Measurements from ENCODE around the gene CPNE2.
"Not testable (repeated sequence)": the region's sequence is repeated elsewhere in the genome, so short reads cannot be mapped to it uniquely, and the experiment has no call there.

Gene CPNE2

DNA sequence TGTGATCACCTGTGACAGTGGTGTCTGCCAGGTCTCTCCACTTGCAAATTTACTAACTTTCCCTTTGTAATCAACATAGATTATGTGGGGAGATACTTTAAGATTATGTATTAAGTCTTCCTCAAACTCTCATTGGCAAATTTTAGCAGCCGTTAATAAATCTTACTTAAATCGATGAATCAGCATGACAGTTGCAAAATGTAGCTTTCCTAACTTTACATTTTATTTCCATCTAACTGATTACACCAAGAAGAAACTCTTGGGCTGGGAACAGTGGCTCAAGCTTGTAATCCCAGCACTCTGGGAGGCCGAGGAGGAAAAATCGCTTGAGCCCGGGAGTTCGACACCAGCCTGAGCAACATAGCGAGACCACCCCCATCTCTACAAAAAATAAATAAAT, 23.3 kb upstream of the CPNE2 start:
- no peak for DNase-seq (ENCODE audit: low read depth)
- TF ChIP-seq, protein P1, sequence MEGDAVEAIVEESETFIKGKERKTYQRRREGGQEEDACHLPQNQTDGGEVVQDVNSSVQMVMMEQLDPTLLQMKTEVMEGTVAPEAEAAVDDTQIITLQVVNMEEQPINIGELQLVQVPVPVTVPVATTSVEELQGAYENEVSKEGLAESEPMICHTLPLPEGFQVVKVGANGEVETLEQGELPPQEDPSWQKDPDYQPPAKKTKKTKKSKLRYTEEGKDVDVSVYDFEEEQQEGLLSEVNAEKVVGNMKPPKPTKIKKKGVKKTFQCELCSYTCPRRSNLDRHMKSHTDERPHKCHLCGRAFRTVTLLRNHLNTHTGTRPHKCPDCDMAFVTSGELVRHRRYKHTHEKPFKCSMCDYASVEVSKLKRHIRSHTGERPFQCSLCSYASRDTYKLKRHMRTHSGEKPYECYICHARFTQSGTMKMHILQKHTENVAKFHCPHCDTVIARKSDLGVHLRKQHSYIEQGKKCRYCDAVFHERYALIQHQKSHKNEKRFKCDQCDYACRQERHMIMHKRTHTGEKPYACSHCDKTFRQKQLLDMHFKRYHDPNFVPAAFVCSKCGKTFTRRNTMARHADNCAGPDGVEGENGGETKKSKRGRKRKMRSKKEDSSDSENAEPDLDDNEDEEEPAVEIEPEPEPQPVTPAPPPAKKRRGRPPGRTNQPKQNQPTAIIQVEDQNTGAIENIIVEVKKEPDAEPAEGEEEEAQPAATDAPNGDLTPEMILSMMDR (conservative IDR thresholded peaks at IDR 0.05; ENCODE audit: control insufficient read depth, insufficient read depth, low read depth, low read length): no peak
- no peak overlapping the region for H3K4me3 ChIP-seq (ENCODE audit: control insufficient read depth, low read depth, low read length)

DNA sequence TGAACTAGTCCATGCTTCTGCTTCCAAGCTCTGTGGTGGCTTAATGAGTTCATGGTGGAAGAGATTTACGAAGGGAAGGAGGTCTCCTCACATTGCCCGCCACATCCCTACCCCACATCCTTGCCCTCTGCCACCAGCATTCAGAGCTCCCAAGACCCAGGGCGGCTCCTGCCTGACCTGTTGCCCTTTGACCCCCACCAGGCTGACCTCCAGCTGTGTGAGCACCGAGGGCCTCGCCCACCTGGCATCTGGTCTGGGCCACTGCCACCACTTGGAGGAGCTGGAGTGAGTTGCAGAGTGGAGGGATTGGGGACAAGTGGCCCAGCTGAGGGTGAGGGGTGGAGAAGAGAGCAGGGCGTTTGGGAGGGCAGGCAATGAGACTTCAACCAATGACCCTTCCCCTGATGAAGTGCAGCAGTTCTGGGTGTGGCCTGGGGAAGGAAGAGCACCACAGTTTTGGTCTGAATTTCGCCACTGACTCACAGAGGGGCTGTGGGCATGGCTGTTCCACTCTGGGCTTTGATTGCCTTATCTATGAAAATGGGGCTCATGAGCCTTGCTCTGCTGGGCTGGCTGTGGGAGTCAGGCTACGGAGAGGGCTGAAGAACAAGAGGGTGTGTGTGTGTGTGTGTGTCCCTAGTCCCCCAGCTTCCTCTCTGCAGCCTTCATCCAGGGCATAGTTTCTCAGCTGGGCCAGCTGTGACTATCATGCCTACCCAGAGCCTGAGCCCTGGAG, 22.6 kb upstream of the CPNE2 start:
- TF ChIP-seq, protein P1 (conservative IDR thresholded peaks at IDR 0.05; ENCODE audit: control insufficient read depth, insufficient read depth, low read depth, low read length): no peak

DNA sequence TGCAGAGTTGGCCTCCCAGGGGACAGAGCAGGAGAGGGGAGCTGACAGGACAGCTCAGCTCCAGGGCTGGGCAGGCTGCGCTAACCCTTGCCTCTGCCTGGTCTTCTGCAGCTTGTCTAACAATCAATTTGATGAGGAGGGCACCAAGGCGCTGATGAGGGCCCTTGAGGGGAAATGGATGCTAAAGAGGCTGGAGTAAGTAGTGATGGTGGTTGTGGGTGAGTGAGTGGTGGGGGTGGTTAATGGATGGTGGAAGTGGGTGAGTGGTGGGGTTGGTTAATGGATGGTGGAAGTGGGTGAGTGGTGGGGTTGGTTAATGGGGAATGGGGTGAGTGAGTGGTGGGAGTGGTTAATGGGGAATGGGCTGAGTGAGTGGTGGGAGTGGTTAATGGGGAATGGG, 22.0 kb upstream of the CPNE2 start:
- H3K4me3 ChIP-seq (ENCODE audit: control insufficient read depth, low read depth, low read length): no peak overlapping the region
- no peak for DNase-seq (ENCODE audit: low read depth)
- TF ChIP-seq, protein P1 (conservative IDR thresholded peaks at IDR 0.05; ENCODE audit: control insufficient read depth, insufficient read depth, low read depth, low read length): no peak

More for the DNA sequence above, 22.6 kb upstream of the CPNE2 start:
- DNase-seq (ENCODE audit: low read depth): no peak
- H3K4me3 ChIP-seq (ENCODE audit: control insufficient read depth, low read depth, low read length): no peak overlapping the region

DNA sequence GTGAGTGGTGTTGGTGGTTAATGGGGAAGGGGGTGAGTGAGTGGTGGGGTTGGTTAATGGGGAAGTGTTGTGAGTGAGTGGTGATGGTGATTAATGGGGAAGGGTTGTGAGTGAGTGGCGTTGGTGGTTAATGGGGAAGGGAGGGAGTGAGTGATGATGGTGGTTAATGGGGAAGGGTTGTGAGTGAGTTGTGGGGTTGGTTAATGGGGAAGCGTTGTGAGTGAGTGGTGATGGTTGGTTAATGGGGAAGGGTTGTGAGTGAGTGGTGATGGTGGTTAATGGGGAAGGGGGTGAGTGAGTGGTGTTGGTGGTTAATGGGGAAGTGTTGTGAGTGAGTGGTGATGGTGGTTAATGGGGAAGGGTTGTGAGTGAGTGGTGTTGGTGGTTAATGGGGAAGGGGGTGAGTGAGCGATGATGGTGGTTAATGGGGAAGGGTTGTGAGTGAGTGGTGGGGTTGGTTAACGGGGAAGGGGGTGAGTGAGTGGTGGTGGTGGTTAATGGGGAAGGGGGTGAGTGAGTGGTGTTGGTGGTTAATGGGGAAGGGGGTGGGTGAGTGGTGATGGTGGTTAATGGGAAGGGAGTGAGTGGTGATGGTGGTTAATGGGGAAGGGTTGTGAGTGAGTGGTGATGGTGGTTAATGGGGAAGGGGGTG, 21.2 kb upstream of the CPNE2 start:
- DNase-seq (ENCODE audit: low read depth); H3K4me3 ChIP-seq (ENCODE audit: control insufficient read depth, low read depth, low read length): not testable (repeated sequence)

DNA sequence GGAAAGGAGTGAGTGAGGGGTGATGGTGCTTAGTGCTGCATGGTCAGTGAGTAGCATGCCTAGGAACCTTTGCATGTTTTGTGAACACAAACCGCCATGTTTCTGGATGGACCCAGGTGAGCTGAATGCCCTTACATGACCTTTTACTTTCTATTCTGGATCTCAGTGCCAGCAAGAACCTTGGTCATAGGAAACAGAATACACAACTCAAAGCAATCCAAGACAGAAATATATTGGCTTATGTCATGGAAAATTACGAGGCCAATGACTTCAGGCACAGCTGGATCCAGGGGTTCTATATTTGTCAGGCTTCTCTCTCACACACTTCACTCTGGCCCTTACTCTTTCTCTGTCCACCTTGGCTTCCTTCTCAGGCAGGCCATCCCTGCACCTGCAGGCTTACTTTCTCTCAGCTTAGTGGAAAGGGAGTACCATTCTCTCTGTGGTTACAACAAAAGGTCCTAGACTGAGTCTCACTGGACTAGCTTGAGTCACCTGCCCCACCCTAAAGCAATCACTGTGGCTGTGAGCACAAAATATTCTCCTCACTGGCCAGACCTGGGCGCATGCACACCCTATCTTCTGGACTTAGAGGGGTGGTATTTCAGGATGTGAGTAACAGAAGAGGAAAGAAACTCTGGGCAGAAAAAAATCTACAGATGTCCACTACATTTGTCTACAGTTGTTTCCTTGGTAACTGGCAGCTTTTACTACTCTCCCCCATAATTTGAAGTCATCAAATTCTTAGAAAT, 20.4 kb upstream of the CPNE2 start:
- no peak overlapping the region for H3K4me3 ChIP-seq (ENCODE audit: control insufficient read depth, low read depth, low read length)
- TF ChIP-seq, protein P1 (conservative IDR thresholded peaks at IDR 0.05; ENCODE audit: control insufficient read depth, insufficient read depth, low read depth, low read length): no peak
- peak; percentile 56 for DNase-seq (ENCODE audit: low read depth)

DNA sequence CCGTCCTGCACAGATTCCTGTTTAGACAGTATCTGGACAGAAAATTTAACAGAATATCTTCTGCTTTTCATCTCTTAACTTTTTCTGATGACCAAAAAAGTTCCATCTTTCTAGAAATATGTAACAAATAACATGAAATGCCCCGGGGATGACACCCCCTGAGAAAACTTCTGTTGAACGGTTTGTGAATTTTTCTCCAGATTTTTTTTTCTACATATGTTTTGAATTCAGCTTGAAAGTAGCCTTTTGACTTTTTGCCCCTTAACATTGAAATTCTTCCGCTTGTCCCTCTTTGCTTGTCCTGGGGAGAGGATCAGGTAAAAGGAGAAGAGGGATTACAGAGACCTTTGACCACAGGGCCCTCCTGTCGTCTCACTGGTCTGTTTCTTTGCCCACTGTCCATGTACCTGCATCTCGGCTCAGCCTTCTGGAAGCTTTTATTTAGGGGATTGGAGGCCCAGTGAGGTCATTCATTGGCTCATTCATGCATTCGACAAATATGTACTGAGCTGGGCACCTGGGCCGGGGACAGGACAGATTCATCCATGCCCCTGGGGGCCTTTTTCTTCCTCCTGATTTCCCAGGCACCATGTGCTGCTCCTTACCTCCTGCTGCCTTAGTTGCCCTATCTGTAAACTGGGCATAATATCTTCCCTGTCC, 19.6 kb upstream of the CPNE2 start:
- H3K4me3 ChIP-seq (ENCODE audit: control insufficient read depth, low read depth, low read length): no peak overlapping the region
- TF ChIP-seq, protein P1 (conservative IDR thresholded peaks at IDR 0.05; ENCODE audit: control insufficient read depth, insufficient read depth, low read depth, low read length): no peak
- no peak for DNase-seq (ENCODE audit: low read depth)

All from fibroblast of mammary gland (primary cell).